H1 (cell line): ENCODE results near the gene DPF3. TPM values are rescaled to one million over a fixed set of nuclear protein-coding genes. Genes with fewer than 3 reads are reported as not detected.

Experiments
- CTCF ChIA-PET: fragments of 300-600 bp; sonication (Branson Sonifier 250); formaldehyde crosslinking; loops from one replicate; lab custom pipeline; 2021; ENCODE audit not compliant: partially characterized antibody; lab: Charles Lee
- POLR2A ChIA-PET: fragments of 300-600 bp; sonication (Branson Sonifier 250); formaldehyde crosslinking; loops from one replicate; lab custom pipeline; 2021; ENCODE audit warnings: inconsistent platforms; ENCODE audit not compliant: partially characterized antibody; lab: Charles Lee
- DNase-seq, 2 experiments: peaks; one replicate each; pipeline versions ENCODE4 v3.0.0 to v3.0.0-alpha.2; 2010 to 2022; ENCODE audit warnings: low spot score in 2 of 2, low read depth in 1 of 2, mixed read lengths in 1 of 2
- FAIRE-seq: peaks from 2 replicates; lab custom pipeline; 2011; peaks lifted over from hg19 to GRCh38; lab: Jason Lieb, UNC
- H2AFZ ChIP-seq: 2 replicates; pipeline ENCODE4 v1.8.1; 2012; ENCODE audit warnings: low read length, inconsistent platforms
- H2AK5ac ChIP-seq: 2 replicates; pipeline ENCODE4 v1.6.1; 2013; ENCODE audit warnings: low read depth, low read length
- H2BK120ac ChIP-seq: replicated peaks from 2 replicates; pipeline ENCODE3; 2013; ENCODE audit warnings: low read depth, low read length, inconsistent platforms
- H2BK12ac ChIP-seq: 2 replicates; pipeline ENCODE4 v1.6.1; 2013; ENCODE audit warnings: low read depth, low read length
- H2BK15ac ChIP-seq: 2 replicates; pipeline ENCODE4 v1.6.1; 2013; ENCODE audit warnings: low read length
- H2BK20ac ChIP-seq: 2 replicates; pipeline ENCODE4 v1.6.1; 2013; ENCODE audit warnings: low read length
- H2BK5ac ChIP-seq: 2 replicates; pipeline ENCODE4 v1.6.1; 2013; ENCODE audit warnings: low read depth, low read length
- H3K14ac ChIP-seq: 2 replicates; pipeline ENCODE4 v1.6.1; 2013; ENCODE audit warnings: inconsistent platforms; ENCODE audit not compliant: insufficient read length
- H3K18ac ChIP-seq: 2 replicates; pipeline ENCODE4 v1.6.1; 2013; ENCODE audit warnings: low read length; ENCODE audit errors: extremely low read depth
- H3K23ac ChIP-seq: 2 replicates; pipeline ENCODE4 v1.6.1; 2013; ENCODE audit warnings: inconsistent platforms; ENCODE audit not compliant: insufficient read length
- H3K23me2 ChIP-seq: 2 replicates; pipeline ENCODE4 v1.6.1; 2013; ENCODE audit warnings: low read depth, low read length
- H3K27ac ChIP-seq: 2 replicates; pipeline ENCODE4 v1.6.1; 2011; ENCODE audit warnings: low read depth, low read length, inconsistent platforms
- H3K27me3 ChIP-seq, 4 experiments: replicated peaks in 1 of 4; 1 replicate in 1 of 4; 2 replicates in 3 of 4; pipeline versions ENCODE4 v1.6.1 to v1.8.1; 2011 to 2013; ENCODE audit warnings: low read length in 3 of 4, mild to moderate bottlenecking in 3 of 4, inconsistent platforms in 2 of 4, mixed read lengths in 2 of 4, moderate library complexity in 1 of 4; ENCODE audit not compliant: control insufficient read depth in 3 of 4, insufficient read depth in 3 of 4; ENCODE audit errors: extremely low read depth in 1 of 4
- H3K36me3 ChIP-seq, 4 experiments: 2 replicates each; pipeline versions ENCODE4 v1.6.1 to v1.8.1; 2011 to 2013; ENCODE audit warnings: mild to moderate bottlenecking in 4 of 4, low read length in 3 of 4, moderate library complexity in 2 of 4, control low read depth in 1 of 4, inconsistent platforms in 1 of 4; ENCODE audit not compliant: insufficient read depth in 4 of 4, control insufficient read depth in 2 of 4
- H3K4ac ChIP-seq: replicated peaks from 2 replicates; pipeline ENCODE3; 2013; ENCODE audit warnings: low read length, low read depth, mixed read lengths, inconsistent platforms; ENCODE audit not compliant: insufficient read length
- H3K4me1 ChIP-seq, 4 experiments: replicated peaks in 1 of 4; 1 replicate in 1 of 4; 2 replicates in 3 of 4; pipeline versions ENCODE4 v1.6.1 to v1.8.1; 2011 to 2013; ENCODE audit warnings: low read length in 3 of 4, inconsistent platforms in 2 of 4, mixed read lengths in 1 of 4; ENCODE audit not compliant: insufficient read depth in 4 of 4, control insufficient read depth in 3 of 4
- H3K4me2 ChIP-seq, 2 experiments: 2 replicates each; pipeline versions ENCODE4 v1.6.1 to v1.8.1; 2011 to 2013; ENCODE audit warnings: low read depth in 2 of 2, low read length in 2 of 2, control low read depth in 1 of 2, inconsistent platforms in 1 of 2, mild to moderate bottlenecking in 1 of 2; ENCODE audit not compliant: insufficient read depth in 1 of 2
- H3K4me3 ChIP-seq, 4 experiments: fragments of 200-600, 300-600 bp in 1 of 4; sonication (generic), shearing (Covaris generic), sonication (Bioruptor Twin) in 1 of 4; 2 replicates each; pipeline versions ENCODE4 v1.5.1 to v1.8.1; 2011 to 2016; ENCODE audit warnings: low read length in 4 of 4, low read depth in 3 of 4, control low read depth in 2 of 4, inconsistent platforms in 2 of 4, mild to moderate bottlenecking in 2 of 4, mixed read lengths in 1 of 4, moderate library complexity in 1 of 4; ENCODE audit not compliant: insufficient read depth in 2 of 4; ENCODE audit errors: extremely low read depth in 1 of 4
- H3K56ac ChIP-seq: replicated peaks from 2 replicates; pipeline ENCODE3; 2013; ENCODE audit warnings: low read depth, mild to moderate bottlenecking, mixed read lengths, low read length, inconsistent platforms; ENCODE audit not compliant: insufficient read length
- H3K79me1 ChIP-seq: 2 replicates; pipeline ENCODE4 v1.6.1; 2013; ENCODE audit warnings: low read depth, low read length, control low read depth
- H3K79me2 ChIP-seq, 2 experiments: 2 replicates each; pipeline versions ENCODE4 v1.6.1 to v1.8.1; 2012 to 2013; ENCODE audit warnings: low read length in 2 of 2, mild to moderate bottlenecking in 2 of 2, inconsistent platforms in 1 of 2; ENCODE audit not compliant: insufficient read depth in 2 of 2, control insufficient read depth in 1 of 2
- H3K9ac ChIP-seq, 4 experiments: replicated peaks in 1 of 4; 1 replicate in 1 of 4; 2 replicates in 3 of 4; pipeline versions ENCODE4 v1.6.1 to v1.8.1; 2011 to 2013; ENCODE audit warnings: low read depth in 3 of 4, low read length in 3 of 4, control low read depth in 2 of 4, mild to moderate bottlenecking in 2 of 4, moderate library complexity in 2 of 4, inconsistent platforms in 1 of 4; ENCODE audit errors: extremely low read depth in 1 of 4
- H3K9me3 ChIP-seq, 2 experiments: 2 replicates each; pipeline versions ENCODE4 v1.6.1 to v1.8.1; 2012 to 2013; ENCODE audit warnings: mild to moderate bottlenecking in 2 of 2, moderate library complexity in 2 of 2, control low read depth in 1 of 2, inconsistent platforms in 1 of 2, low read depth in 1 of 2, low read length in 1 of 2, mixed read lengths in 1 of 2; ENCODE audit not compliant: insufficient read depth in 2 of 2
- H4K20me1 ChIP-seq, 2 experiments: replicated peaks in 1 of 2; 2 replicates each; pipeline versions ENCODE3 to v1.8.1; 2011 to 2013; ENCODE audit warnings: inconsistent platforms in 2 of 2, low read length in 2 of 2, mild to moderate bottlenecking in 1 of 2; ENCODE audit not compliant: insufficient read depth in 2 of 2, control insufficient read depth in 1 of 2
- H4K5ac ChIP-seq: 2 replicates; pipeline ENCODE4 v1.6.1; 2013; ENCODE audit warnings: low read length, low read depth, mixed read lengths, inconsistent platforms; ENCODE audit not compliant: insufficient read length
- H4K8ac ChIP-seq: 2 replicates; pipeline ENCODE4 v1.8.0; 2013; ENCODE audit warnings: mild to moderate bottlenecking, moderate library complexity, low read length, inconsistent platforms; ENCODE audit not compliant: insufficient read depth; ENCODE audit errors: extremely low read depth
- H4K91ac ChIP-seq: replicated peaks from 2 replicates; pipeline ENCODE3; 2013; ENCODE audit warnings: low read length, mixed read lengths, inconsistent platforms; ENCODE audit not compliant: insufficient read length
- CTCF ChIP-seq, 3 experiments: IDR thresholded peaks; 1 replicate in 2 of 3; 2 replicates in 1 of 3; pipeline versions ENCODE4 v1.5.1 to v1.6.1; 2011; ENCODE audit warnings: low read length in 3 of 3, mild to moderate bottlenecking in 3 of 3, inconsistent platforms in 2 of 3, low read depth in 1 of 3, moderate library complexity in 1 of 3; ENCODE audit not compliant: insufficient read depth in 1 of 3; ENCODE audit errors: control extremely low read depth in 1 of 3
- EZH2 ChIP-seq: fragments of 200-600 bp; sonication (generic); IDR thresholded peaks from 2 replicates; pipeline ENCODE4 v1.7.1; 2012; ENCODE audit warnings: low read depth, mild to moderate bottlenecking, moderate library complexity, low read length, inconsistent platforms; ENCODE audit not compliant: severe bottlenecking
- PHF8 ChIP-seq: fragments of 200-600 bp; sonication (generic); conservative IDR thresholded peaks from 2 replicates; pipeline ENCODE4 v1.7.1; 2012; ENCODE audit warnings: low read depth, mild to moderate bottlenecking, inconsistent platforms, low read length, moderate library complexity
- RFX5 ChIP-seq: IDR thresholded peaks from 2 replicates; pipeline ENCODE4 v1.6.1; 2011; ENCODE audit warnings: low read depth, low read length, improper control_type of control experiment, borderline replicate concordance
- SP1 ChIP-seq: IDR thresholded peaks from 2 replicates; pipeline ENCODE4 v1.6.1; 2011; ENCODE audit warnings: low read depth, low read length
- SP2 ChIP-seq: IDR thresholded peaks from 2 replicates; pipeline ENCODE4 v1.6.1; 2012; ENCODE audit warnings: mild to moderate bottlenecking, low read length, inconsistent platforms
- TAF1 ChIP-seq: IDR thresholded peaks from 2 replicates; pipeline ENCODE4 v1.6.1; 2011; ENCODE audit warnings: mild to moderate bottlenecking, low read depth, low read length
- TAF7 ChIP-seq: optimal IDR thresholded peaks from 2 replicates; pipeline ENCODE3; 2011; ENCODE audit warnings: low read depth, mild to moderate bottlenecking, inconsistent platforms, low read length, moderate library complexity, borderline replicate concordance
- TEAD4 ChIP-seq: IDR thresholded peaks from 2 replicates; pipeline ENCODE4 v1.6.1; 2012; ENCODE audit warnings: low read depth, low read length, inconsistent platforms, mixed read lengths
- WGBS, 2 experiments: shearing (Covaris generic) in 1 of 2; methylation state at CpG; one replicate each; pipeline versions ENCODE4 v1.1.6 to v1.1.7; 2013 to 2015; ENCODE audit warnings: low lambda C conversion rate in 2 of 2, mixed read lengths in 2 of 2, inconsistent platforms in 1 of 2, low coverage in 1 of 2, missing lambda C conversion rate in 1 of 2; ENCODE audit not compliant: insufficient replicate concordance in 2 of 2, insufficient coverage in 1 of 2, insufficient read length in 1 of 2; ENCODE audit errors: extremely low coverage in 1 of 2, missing lambda C conversion rate in 1 of 2; 5-methylcytosine and 5-hydroxymethylcytosine counted together
- polyA plus RNA-seq, 7 experiments: library from polyadenylated mRNA; depleted of rRNA in 3 of 7; stranded (reverse) in 5 of 7; unstranded in 2 of 7; fragments of >200 nt in 5 of 7; fragments of 200-250 nt in 2 of 7; gene quantifications; 1 replicate in 5 of 7; 2 replicates in 1 of 7; 4 replicates in 1 of 7; pipeline versions ENCODE4 v1.2.1 to v1.2.3, GENCODE V29; 2011 to 2013; ENCODE audit warnings: missing spikeins in 2 of 7, mixed read lengths in 2 of 7
- total RNA-seq: library from RNA; stranded (reverse); fragmentation: NEBNext Ultra II Directional; extraction: Animal tissue kit (Norgen Biotek cat#: 25700); gene quantifications from 2 replicates; pipeline ENCODE4 v1.2.1, GENCODE V29; 2021

Gene DPF3
- total and polyA plus RNA-seq, 2 of the 8 experiments (the other 6 are each of a cell fraction or from before 2014, with no cell fraction given): 0.19 TPM; not detected in 1

- DNase-seq: no peak
- CTCF ChIA-PET: interaction anchor here (0.7 to 1.8 kb wide), 4 partner anchors 38 to 308 kb away, joined by 3 to 7 read pairs (median 4); no protein-coding TSS in a partner anchor
- TF ChIP-seq RFX5 (no peak), EZH2 (no peak), SP2 (no peak), PHF8 (no peak), TAF7 (no peak), TEAD4 (no peak), CTCF (IDR thresholded peaks at IDR 0.05; ENCODE audit: control extremely low read depth in 1 of 3, insufficient read depth in 1 of 3, low read depth in 1 of 3, low read length in 3 of 3) (no peak), SP1 (no peak), TAF1 (no peak)
Measured at GRCh38 chr14:72597252-72598233, 296.4 kb downstream of the DPF3 start.

More at GRCh38 chr14:72597252-72598233, 296.4 kb downstream of the DPF3 start:
- H3K18ac ChIP-seq: no peak overlapping the region
- H2BK12ac ChIP-seq: no peak overlapping the region
- no peak for FAIRE-seq
- H2BK15ac ChIP-seq: no peak overlapping the region
- no peak overlapping the region for H2BK120ac ChIP-seq
- no peak overlapping the region for H3K23ac ChIP-seq
- H3K79me2 ChIP-seq: no peaks in the 10 kb centered on the region
- H3K23me2 ChIP-seq: no peaks in the 10 kb centered on the region
- H4K5ac ChIP-seq: no peak overlapping the region
- no peaks in the 10 kb centered on the region for H3K79me1 ChIP-seq
- no peak overlapping the region for H3K9ac ChIP-seq
- H3K27ac ChIP-seq: no peak overlapping the region
- H3K4ac ChIP-seq: no peak overlapping the region
- H2AK5ac ChIP-seq: no peak overlapping the region
- no peaks in the 10 kb centered on the region for H3K9me3 ChIP-seq
- H2BK5ac ChIP-seq: no peak overlapping the region
- no peaks in the 10 kb centered on the region for H4K20me1 ChIP-seq
- H3K56ac ChIP-seq: no peak overlapping the region
- no peaks in the 10 kb centered on the region for H3K36me3 ChIP-seq
- no peak overlapping the region for H3K4me3 ChIP-seq
- H3K4me1 ChIP-seq: peaks cover 2 to 11% (median 8%) of the 10 kb centered on the region in 4 experiments
- H2BK20ac ChIP-seq: no peak overlapping the region
- no peak overlapping the region for H3K14ac ChIP-seq
- POLR2A ChIA-PET: interaction anchor here (0.9 kb wide), 1 partner anchor 8 kb away, joined by 3 read pairs; no protein-coding TSS in a partner anchor
- no peak overlapping the region for H4K91ac ChIP-seq
- H2AFZ ChIP-seq: no peak overlapping the region
- no peak overlapping the region for H4K8ac ChIP-seq
- 0 to 69% methylated on average over 1 to 15 of the region's 16 CpGs for WGBS, 2 experiments
- no peak overlapping the region for H3K4me2 ChIP-seq
- no peaks in the 10 kb centered on the region for H3K27me3 ChIP-seq
